HCT116 (cell line): ENCODE results near the gene WDR59. TPM values are rescaled to one million over a fixed set of nuclear protein-coding genes. Genes with fewer than 3 reads are reported as not detected.

Experiments
- ATAC-seq: fragments of 200-7000 bp; cut with Tn5 transposase; 2 replicates; pipeline ENCODE4 v1.9.1; 2020; ENCODE audit warnings: mild to moderate bottlenecking, moderate library complexity
- BruUV-seq: library from RNA; stranded (reverse); fragments of 400-500 nt; replicated peaks from 2 replicates; lab custom pipeline; 2021; lab: Mats Ljungman, UMichigan
- CTCF ChIA-PET: fragments of 300-600 bp; sonication (Branson Sonifier 250); formaldehyde crosslinking; loops from one replicate; lab custom pipeline; 2021; ENCODE audit warnings: antibody characterized with exemption; lab: Charles Lee
- POLR2A ChIA-PET: fragments of 300-600, 350-600 bp; sonication (Branson Sonifier 250); formaldehyde crosslinking; loops from one replicate; lab custom pipeline; 2021; ENCODE audit warnings: antibody characterized with exemption; lab: Charles Lee
- RAD21 ChIA-PET, 2 experiments: fragments of 300-600 bp; sonication (Branson Sonifier 250); formaldehyde crosslinking; loops; one replicate each; lab custom pipeline; 2023; ENCODE audit warnings: low total read pairs in 2 of 2; ENCODE audit not compliant: uncharacterized antibody in 2 of 2, unreplicated experiment in 2 of 2, low non-redundant PET in 1 of 2; lab: Charles Lee
- DNase-seq: peaks from one replicate; pipeline ENCODE4 v3.0.0-alpha.2; 2010; ENCODE audit warnings: low read depth, low spot score
- H2AFZ ChIP-seq: fragments of 200-600 bp; shearing (Covaris generic), sonication (generic); 2 replicates; pipeline ENCODE4 v1.6.1; 2017; ENCODE audit warnings: low read depth, mixed run types, mixed read lengths, antibody characterized with exemption, low read length; ENCODE audit not compliant: poor library complexity, severe bottlenecking
- H3K27ac ChIP-seq: 2 replicates; pipeline ENCODE4 v1.5.1; 2012; ENCODE audit warnings: low read depth, low read length
- H3K27me3 ChIP-seq: fragments of 200-600 bp; sonication (generic); 2 replicates; pipeline ENCODE4 v1.6.1; 2016; ENCODE audit warnings: mixed run types, low read length, mixed read lengths; ENCODE audit not compliant: insufficient read depth
- H3K36me3 ChIP-seq, 2 experiments: fragments of 200-500 bp in 1 of 2; fragments of 200-600 bp in 1 of 2; sonication (Bioruptor generic) in 1 of 2; sonication (generic) in 1 of 2; 2 replicates each; pipeline versions ENCODE4 v1.5.1 to v1.6.1; 2014 to 2016; ENCODE audit warnings: low read length in 2 of 2, inconsistent platforms in 1 of 2, mixed read lengths in 1 of 2, mixed run types in 1 of 2; ENCODE audit not compliant: insufficient read depth in 2 of 2, control insufficient read depth in 1 of 2
- H3K4me1 ChIP-seq, 2 experiments: fragments of 200-600 bp in 1 of 2; sonication (generic) in 1 of 2; 2 replicates each; pipeline versions ENCODE4 v1.5.1 to v1.6.1; 2012 to 2017; ENCODE audit warnings: low read length in 2 of 2, inconsistent platforms in 1 of 2, mild to moderate bottlenecking in 1 of 2, mixed read lengths in 1 of 2, mixed run types in 1 of 2, moderate library complexity in 1 of 2; ENCODE audit not compliant: insufficient read depth in 2 of 2, control insufficient read depth in 1 of 2
- H3K4me2 ChIP-seq: fragments of 200-600 bp; sonication (generic); 2 replicates; pipeline ENCODE4 v1.6.1; 2017; ENCODE audit warnings: mixed run types, low read length, mixed read lengths
- H3K4me3 ChIP-seq, 2 experiments: fragments of 200-600 bp in 1 of 2; sonication (generic) in 1 of 2; replicated peaks in 1 of 2; 2 replicates each; pipeline ENCODE4 v1.5.1; 2011 to 2016; ENCODE audit warnings: low read length in 2 of 2, control low read depth in 1 of 2, low read depth in 1 of 2, mild to moderate bottlenecking in 1 of 2, mixed read lengths in 1 of 2, mixed run types in 1 of 2
- H3K79me2 ChIP-seq: fragments of 200-600 bp; sonication (generic); 2 replicates; pipeline ENCODE4 v1.6.1; 2017; ENCODE audit warnings: mild to moderate bottlenecking, mixed run types, low read length, moderate library complexity, mixed read lengths; ENCODE audit not compliant: insufficient read depth
- H3K9ac ChIP-seq: fragments of 200-600 bp; sonication (generic); 2 replicates; pipeline ENCODE4 v1.6.1; 2016; ENCODE audit warnings: low read length, mixed read lengths
- H3K9me2 ChIP-seq: fragments of 200-600 bp; sonication (generic), shearing (Covaris generic); 2 replicates; pipeline ENCODE4 v1.6.1; 2017; ENCODE audit warnings: mixed run types, mild to moderate bottlenecking, moderate library complexity; ENCODE audit not compliant: insufficient read depth
- H3K9me3 ChIP-seq, 2 experiments: fragments of 200-500 bp in 1 of 2; fragments of 200-600 bp in 1 of 2; sonication (Bioruptor generic) in 1 of 2; sonication (generic) in 1 of 2; 2 replicates each; pipeline ENCODE4 v1.6.1; 2014 to 2017; ENCODE audit warnings: low read length in 2 of 2, mixed read lengths in 2 of 2, inconsistent platforms in 1 of 2, low read depth in 1 of 2, mild to moderate bottlenecking in 1 of 2, mixed run types in 1 of 2, moderate library complexity in 1 of 2; ENCODE audit not compliant: control insufficient read depth in 1 of 2, insufficient read depth in 1 of 2
- H4K20me1 ChIP-seq: fragments of 200-600 bp; sonication (generic), shearing (Covaris generic); 2 replicates; pipeline ENCODE4 v1.6.1; 2017; ENCODE audit warnings: mixed run types, mild to moderate bottlenecking, moderate library complexity; ENCODE audit not compliant: insufficient read depth
- ELF1 ChIP-seq: IDR thresholded peaks from 2 replicates; pipeline ENCODE4 v1.6.1; 2012; ENCODE audit warnings: low read depth, borderline replicate concordance
- EZH2 ChIP-seq: fragments of 200-600 bp; sonication (generic); IDR thresholded peaks from 2 replicates; pipeline ENCODE4 v1.6.1; 2017; ENCODE audit warnings: antibody characterized with exemption, mixed run types
- EZH2phosphoT487 ChIP-seq: fragments of 200-600 bp; IDR thresholded peaks from 2 replicates; pipeline ENCODE4 v1.6.1; 2018; ENCODE audit warnings: antibody characterized with exemption, borderline replicate concordance
- FOSL1 ChIP-seq: IDR thresholded peaks from 2 replicates; pipeline ENCODE4 v1.6.1; 2012; ENCODE audit warnings: low read depth
- JUND ChIP-seq: IDR thresholded peaks from 2 replicates; pipeline ENCODE4 v1.6.1; 2012
- POLR2A ChIP-seq: IDR thresholded peaks from 2 replicates; pipeline ENCODE4 v1.7.0; 2011; ENCODE audit warnings: borderline replicate concordance; ENCODE audit not compliant: insufficient read depth, insufficient read length; ENCODE audit errors: extremely low read depth
- POLR2AphosphoS5 ChIP-seq: IDR thresholded peaks from 2 replicates; pipeline ENCODE4 v1.6.1; 2011; ENCODE audit warnings: mild to moderate bottlenecking, low read depth, low read length, moderate library complexity
- RAD21 ChIP-seq: IDR thresholded peaks from 2 replicates; pipeline ENCODE4 v1.6.1; 2012; ENCODE audit warnings: low read depth, mild to moderate bottlenecking
- SRF ChIP-seq: IDR thresholded peaks from 2 replicates; pipeline ENCODE4 v1.6.1; 2012; ENCODE audit warnings: low read depth
- TCF7L2 ChIP-seq: IDR thresholded peaks from 2 replicates; pipeline ENCODE4 v1.7.0; 2011; ENCODE audit warnings: borderline replicate concordance, inconsistent platforms; ENCODE audit not compliant: insufficient read depth, insufficient read length; ENCODE audit errors: extremely low read depth
- YY1 ChIP-seq: IDR thresholded peaks from 2 replicates; pipeline ENCODE4 v1.6.1; 2011; ENCODE audit warnings: low read length, low read depth, moderate library complexity, mild to moderate bottlenecking; ENCODE audit not compliant: insufficient replicate concordance; ENCODE audit errors: extremely low read depth
- ZBTB33 ChIP-seq: IDR thresholded peaks from 2 replicates; pipeline ENCODE4 v1.6.1; 2011; ENCODE audit warnings: mild to moderate bottlenecking, low read length, moderate library complexity; ENCODE audit not compliant: insufficient replicate concordance; ENCODE audit errors: extremely low read depth
- ZFX ChIP-seq: fragments of 450-650 bp; IDR thresholded peaks from 2 replicates; pipeline ENCODE4 v1.6.1; 2017
- intact Hi-C: fragments of 100-400 bp; cut with micrococcal nuclease; formaldehyde crosslinking; loops from 2 replicates; pipeline ENCODE4 v1.10.0; 2022
- total RNA-seq: library from RNA; stranded (reverse); gene quantifications from one replicate; pipeline ENCODE4 v1.2.1, GENCODE V29; 2021; ENCODE audit not compliant: unreplicated experiment
- TF ChIP-seq, protein P1 (sequence below): IDR thresholded peaks from 2 replicates; pipeline ENCODE4 v1.6.1; 2012
- TF ChIP-seq, protein P2 (sequence below): IDR thresholded peaks from 2 replicates; pipeline ENCODE4 v1.6.1; 2012

The WDR59 gene
- total RNA-seq, 1 experiment from 2014 or later = 96.9 TPM

GRCh38 chr16:74954763-74955162 is 30.2 kb downstream of the WDR59 start:
- Histone ChIP-seq H3K9ac (no peak overlapping the region), H4K20me1 (no peaks in the 10 kb centered on the region), H3K4me1 (no peaks in the 10 kb centered on the region), H3K9me2 (no peaks in the 10 kb centered on the region), H3K36me3 (peaks cover 17 to 21% of the 10 kb centered on the region in 2 experiments), H3K79me2 (no peaks in the 10 kb centered on the region), H3K27me3 (no peaks in the 10 kb centered on the region), H3K9me3 (no peaks in the 10 kb centered on the region), H3K4me2 (no peak overlapping the region), H3K4me3 (no peak overlapping the region), H2AFZ (no peak overlapping the region), H3K27ac (no peak overlapping the region)
- CTCF ChIA-PET = no interaction called here
- BruUV-seq = no TSS peak
- TF ChIP-seq TCF7L2 (no peak), EZH2 (no peak), ELF1 (no peak), ZFX (no peak), YY1 (no peak), POLR2A (no peak), JUND (no peak), ZBTB33 (no peak), EZH2phosphoT487 (no peak), RAD21 (no peak), POLR2AphosphoS5 (no peak), SRF (no peak), FOSL1 (no peak)
- TF ChIP-seq, protein P1, sequence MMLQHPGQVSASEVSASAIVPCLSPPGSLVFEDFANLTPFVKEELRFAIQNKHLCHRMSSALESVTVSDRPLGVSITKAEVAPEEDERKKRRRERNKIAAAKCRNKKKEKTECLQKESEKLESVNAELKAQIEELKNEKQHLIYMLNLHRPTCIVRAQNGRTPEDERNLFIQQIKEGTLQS = no peak
- TF ChIP-seq, protein P2, sequence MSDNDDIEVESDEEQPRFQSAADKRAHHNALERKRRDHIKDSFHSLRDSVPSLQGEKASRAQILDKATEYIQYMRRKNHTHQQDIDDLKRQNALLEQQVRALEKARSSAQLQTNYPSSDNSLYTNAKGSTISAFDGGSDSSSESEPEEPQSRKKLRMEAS = no peak
- intact Hi-C loops = no loop called here
- RAD21 ChIA-PET = no interaction called here
- POLR2A ChIA-PET = no interaction called here
- no peak for ATAC-seq
- no peak for DNase-seq
